Measurements from ENCODE around the gene TARP.
"Not testable (repeated sequence)": the region's sequence is repeated elsewhere in the genome, so short reads cannot be mapped to it uniquely, and the experiment has no call there.

Gene TARP

GRCh38 chr7:38299275-38299931, 26.0 kb upstream of the TARP start:
- no peak for DNase-seq (ENCODE audit: low read depth in 1 of 2, low spot score in 1 of 2)

- no peak for DNase-seq (ENCODE audit: low read depth in 1 of 2, low spot score in 1 of 2)
These were observed 22.8 kb upstream of the TARP start for GRCh38 chr7:38296059-38296857.

GRCh38 chr7:38294926-38295325, 21.5 kb upstream of the TARP start:
- DNase-seq (ENCODE audit: low read depth in 1 of 2, low spot score in 1 of 2): no peak

GRCh38 chr7:38292442-38292841, 19.0 kb upstream of the TARP start:
- DNase-seq (ENCODE audit: low read depth in 1 of 2, low spot score in 1 of 2): no peak

- DNase-seq (ENCODE audit: low read depth in 1 of 2, low spot score in 1 of 2): no peak
These were observed 18.2 kb upstream of the TARP start for GRCh38 chr7:38291650-38292049.

GRCh38 chr7:38291117-38291647, 17.7 kb upstream of the TARP start:
- DNase-seq (ENCODE audit: low read depth in 1 of 2, low spot score in 1 of 2): no peak

GRCh38 chr7:38284553-38284952, 11.1 kb upstream of the TARP start:
- DNase-seq (ENCODE audit: low read depth in 1 of 2, low spot score in 1 of 2): no peak

GRCh38 chr7:38283809-38284208, 10.4 kb upstream of the TARP start:
- DNase-seq (ENCODE audit: low read depth in 1 of 2, low spot score in 1 of 2): no peak

- no peak for DNase-seq (ENCODE audit: low read depth in 1 of 2, low spot score in 1 of 2)
These were observed 9.7 kb upstream of the TARP start for GRCh38 chr7:38283107-38283506.

GRCh38 chr7:38282081-38282480, 8.6 kb upstream of the TARP start:
- DNase-seq (ENCODE audit: low read depth in 1 of 2, low spot score in 1 of 2): no peak

- DNase-seq (ENCODE audit: low read depth in 1 of 2, low spot score in 1 of 2): no peak
These were observed 7.8 kb upstream of the TARP start for GRCh38 chr7:38281266-38281665.

- DNase-seq (ENCODE audit: low read depth in 1 of 2, low spot score in 1 of 2): no peak
These were observed 7.3 kb upstream of the TARP start for GRCh38 chr7:38280707-38281106.

GRCh38 chr7:38280000-38280399, 6.6 kb upstream of the TARP start:
- DNase-seq (ENCODE audit: low read depth in 1 of 2, low spot score in 1 of 2): no peak

GRCh38 chr7:38276096-38276877, 2.9 kb upstream of the TARP start:
- DNase-seq (ENCODE audit: low read depth in 1 of 2, low spot score in 1 of 2): no peak

GRCh38 chr7:38274927-38275620, 1.6 kb upstream of the TARP start:
- DNase-seq (ENCODE audit: low read depth in 1 of 2, low spot score in 1 of 2): no peak

- no peak for DNase-seq (ENCODE audit: low read depth in 1 of 2, low spot score in 1 of 2)
These were observed 1.1 kb upstream of the TARP start for GRCh38 chr7:38274486-38274885.

GRCh38 chr7:38270405-38270804, 3.0 kb downstream of the TARP start:
- DNase-seq (ENCODE audit: low read depth in 1 of 2, low spot score in 1 of 2): not testable (repeated sequence)

- not testable (repeated sequence) for DNase-seq (ENCODE audit: low read depth in 1 of 2, low spot score in 1 of 2)
These were observed 3.6 kb downstream of the TARP start for GRCh38 chr7:38269704-38270346.

GRCh38 chr7:38265958-38266357, 7.5 kb downstream of the TARP start:
- not testable (repeated sequence) for DNase-seq (ENCODE audit: low read depth in 1 of 2, low spot score in 1 of 2)

GRCh38 chr7:38264602-38265001, 8.8 kb downstream of the TARP start:
- DNase-seq (ENCODE audit: low read depth in 1 of 2, low spot score in 1 of 2): not testable (repeated sequence)

GRCh38 chr7:38263274-38263673, 10.2 kb downstream of the TARP start:
- not testable (repeated sequence) for DNase-seq (ENCODE audit: low read depth in 1 of 2, low spot score in 1 of 2)
